HEK293 (cell line): ENCODE results near the gene TAGLN2.

Experiments used
- CTCF ChIA-PET: fragments of 350-600 bp; formaldehyde crosslinking; extraction: SDS; loops from one replicate; lab custom pipeline; 2021; ENCODE audit warnings: antibody characterized with exemption; lab: Yijun Ruan, JAX
- POLR2A ChIA-PET: fragments of 300-600 bp; formaldehyde crosslinking; extraction: SDS; loops from one replicate; lab custom pipeline; 2020; ENCODE audit warnings: antibody characterized with exemption, inconsistent platforms; lab: Yijun Ruan, JAX
- H3K27ac ChIP-seq: fragments of 200-500 bp; sonication (Bioruptor generic); 2 replicates; pipeline ENCODE4 v1.5.1; 2014; ENCODE audit warnings: low read depth, low read length, control low read depth, inconsistent platforms; ENCODE audit errors: extremely low read depth
- H3K36me3 ChIP-seq, 2 experiments: fragments of 200-500 bp in 1 of 2; sonication (Bioruptor generic) in 1 of 2; 1 replicate in 1 of 2; 2 replicates in 1 of 2; pipeline ENCODE4 v1.5.1; 2014 to 2017; ENCODE audit warnings: inconsistent platforms in 2 of 2, low read length in 2 of 2; ENCODE audit not compliant: control insufficient read depth in 2 of 2, insufficient read depth in 1 of 2
- H3K4me1 ChIP-seq: fragments of 200-500 bp; sonication (Bioruptor generic); 2 replicates; pipeline ENCODE4 v1.5.1; 2014; ENCODE audit warnings: mild to moderate bottlenecking, low read length, inconsistent platforms; ENCODE audit not compliant: control insufficient read depth, insufficient read depth
- H3K4me3 ChIP-seq: 2 replicates; pipeline ENCODE4 v1.5.1; 2011; ENCODE audit warnings: low read depth, mild to moderate bottlenecking, control low read depth, low read length, moderate library complexity
- H3K9me3 ChIP-seq: fragments of 200-500 bp; sonication (Bioruptor generic); 2 replicates; pipeline ENCODE4 v1.5.1; 2014; ENCODE audit warnings: low read depth, low read length, inconsistent platforms; ENCODE audit not compliant: control insufficient read depth, insufficient read depth
- KLF17 ChIP-seq: fragments of 450-650 bp; formaldehyde crosslinking; IDR thresholded peaks from 2 replicates; pipeline ENCODE4 v1.5.1; 2016; ENCODE audit warnings: missing biosample characterization, missing genetic modification characterization
- RBAK ChIP-seq: fragments of 450-650 bp; formaldehyde crosslinking; IDR thresholded peaks from 2 replicates; pipeline ENCODE4 v1.5.1; 2016; ENCODE audit warnings: missing biosample characterization, missing genetic modification characterization
- REST ChIP-seq: fragments of 450-650 bp; formaldehyde crosslinking; IDR thresholded peaks from 2 replicates; pipeline ENCODE4 v1.5.1; 2016; ENCODE audit warnings: missing biosample characterization, missing genetic modification characterization
- ZBTB48 ChIP-seq: fragments of 450-650 bp; formaldehyde crosslinking; IDR thresholded peaks from 2 replicates; pipeline ENCODE4 v1.5.1; 2016; ENCODE audit warnings: missing biosample characterization, missing genetic modification characterization
- ZNF175 ChIP-seq: fragments of 450-650 bp; formaldehyde crosslinking; IDR thresholded peaks from 2 replicates; pipeline ENCODE4 v1.5.1; 2016; ENCODE audit warnings: missing biosample characterization, missing genetic modification characterization
- ZNF302 ChIP-seq: fragments of 450-650 bp; formaldehyde crosslinking; IDR thresholded peaks from 2 replicates; pipeline ENCODE4 v1.5.1; 2016; ENCODE audit warnings: missing biosample characterization, missing genetic modification characterization, low read depth
- ZNF311 ChIP-seq: fragments of 450-650 bp; formaldehyde crosslinking; IDR thresholded peaks from 2 replicates; pipeline ENCODE4 v1.5.1; 2017; ENCODE audit warnings: missing biosample characterization, missing genetic modification characterization, borderline replicate concordance

Gene TAGLN2

DNA sequence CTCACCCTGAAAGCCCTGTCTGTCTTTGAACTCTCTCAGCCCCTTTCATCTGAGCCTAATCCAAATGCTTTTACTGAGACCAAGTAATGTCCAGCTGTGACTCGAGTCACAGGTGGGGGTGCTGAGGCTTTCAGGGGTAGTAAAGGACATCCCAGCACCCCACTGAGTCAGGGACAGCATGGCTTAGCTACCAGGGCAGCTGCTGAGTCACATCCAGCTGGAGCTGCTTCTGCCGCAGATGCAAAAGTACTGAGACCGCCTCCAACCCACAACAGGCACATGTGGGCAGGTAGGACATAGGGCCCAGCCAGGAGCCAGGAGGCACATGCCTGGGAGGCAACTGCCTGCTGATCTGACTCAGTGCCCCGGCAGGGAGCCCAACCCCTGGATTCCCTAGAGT is 56.1 kb downstream of the TAGLN2 start (continued):
- no peak for TF ChIP-seq ZNF302 (tag by site-specific recombination)
- no peak for TF ChIP-seq ZNF311 (tag by site-specific recombination)
- no peak for TF ChIP-seq ZBTB48 (tag by site-specific recombination)

- no peak overlapping the region for H3K4me3 ChIP-seq
- H3K36me3 ChIP-seq: no peaks in the 10 kb centered on the region
- TF ChIP-seq RBAK (tag by site-specific recombination): no peak
- TF ChIP-seq KLF17: no peak
- TF ChIP-seq REST (tag by site-specific recombination): no peak
- no peak for TF ChIP-seq ZNF175
- TF ChIP-seq, all 188 proteins: peak for 0
- H3K9me3 ChIP-seq: no peaks in the 10 kb centered on the region
- ChIA-PET POLR2A (no interaction called here), CTCF (interaction anchor here (0.7 to 1.5 kb wide), 5 partner anchors 17 to 71 kb away, joined by 3 read pairs; no protein-coding TSS in a partner anchor)
- H3K27ac ChIP-seq: no peak overlapping the region
- H3K4me1 ChIP-seq: no peaks in the 10 kb centered on the region
Measured at GRCh38 chr1:159868766-159869165, 56.5 kb downstream of the TAGLN2 start.
